DMS79 treated with DMSO at 0.1 percent for 48 hours (cell line): ENCODE data around the gene COL1A1.

ENCODE experiments used
- DNase-seq: peaks from one replicate; lab custom pipeline; 2025; lab: John Stamatoyannopoulos, UW

The COL1A1 gene

DNA sequence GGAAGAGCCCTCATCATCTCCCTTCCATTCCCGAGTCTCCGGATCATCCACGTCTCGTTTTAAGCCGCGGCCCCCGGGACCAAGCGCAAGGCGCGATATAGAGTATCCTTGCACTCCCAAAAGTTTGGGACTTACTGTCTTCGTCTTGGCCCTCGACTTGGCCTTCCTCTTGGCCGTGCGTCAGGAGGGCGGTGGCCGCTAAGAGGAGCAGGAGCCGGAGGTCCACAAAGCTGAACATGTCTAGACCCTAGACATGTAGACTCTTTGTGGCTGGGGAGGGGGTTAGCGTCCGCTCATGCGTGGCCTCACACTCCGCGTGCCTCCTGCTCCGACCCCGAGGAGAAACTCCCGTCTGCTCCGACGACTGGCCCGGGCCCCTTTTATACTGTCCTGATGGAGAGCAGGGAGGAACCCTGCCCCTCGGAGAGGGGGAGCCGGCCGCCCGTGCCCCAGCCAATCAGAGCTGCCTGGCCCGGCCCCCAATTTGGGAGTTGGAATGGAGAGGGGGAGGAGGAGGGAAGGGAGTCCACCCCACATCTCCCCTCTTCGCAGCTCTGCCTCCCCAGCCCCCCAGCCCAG lies at the start of gene COL1A1:
COL1A1 (minus strand) TSS at position 356 of the 579 bp plus-strand sequence; CDS start at position 238, 118 bp downstream.
- no peak for DNase-seq

DNA sequence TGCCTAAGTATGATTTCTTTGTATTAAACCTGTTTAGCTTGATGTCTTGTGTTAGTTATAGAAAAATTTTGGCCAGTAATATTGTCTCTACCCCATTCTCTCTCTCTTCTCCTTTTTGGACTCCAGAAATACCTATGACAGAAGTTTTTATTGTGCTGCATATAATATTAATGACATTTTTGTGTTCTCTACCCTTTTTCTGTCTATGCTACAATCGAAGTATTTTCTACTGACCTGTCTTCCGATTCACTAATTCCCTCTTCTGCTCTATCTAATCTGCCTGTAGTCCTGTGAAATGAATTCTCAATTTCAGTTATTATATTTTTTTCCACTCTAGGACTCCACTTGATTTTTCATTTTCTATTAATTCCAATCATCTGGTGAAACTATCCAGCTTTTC lies 46.8 kb upstream of the COL1A1 start:
- DNase-seq = no peak

DNA sequence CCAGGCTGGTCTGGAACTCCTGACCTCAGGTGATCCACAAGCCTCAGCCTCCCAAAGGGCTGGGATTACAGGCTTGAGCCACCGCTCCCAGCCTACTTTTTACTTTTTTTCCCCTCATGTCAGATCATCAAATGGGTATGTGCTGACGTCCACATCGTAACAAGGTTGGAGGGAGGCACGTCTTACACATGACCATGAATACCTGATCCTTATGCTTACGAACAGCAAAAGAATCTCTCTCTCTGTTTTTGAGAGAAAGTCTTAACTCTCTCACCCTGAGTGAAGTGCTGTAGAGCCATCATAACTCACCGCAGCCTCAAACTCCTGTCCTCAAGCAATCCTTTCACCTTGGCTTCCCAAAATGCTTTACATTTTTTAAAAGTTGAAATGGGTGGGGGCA lies 43.3 kb upstream of the COL1A1 start:
- no peak for DNase-seq

DNA sequence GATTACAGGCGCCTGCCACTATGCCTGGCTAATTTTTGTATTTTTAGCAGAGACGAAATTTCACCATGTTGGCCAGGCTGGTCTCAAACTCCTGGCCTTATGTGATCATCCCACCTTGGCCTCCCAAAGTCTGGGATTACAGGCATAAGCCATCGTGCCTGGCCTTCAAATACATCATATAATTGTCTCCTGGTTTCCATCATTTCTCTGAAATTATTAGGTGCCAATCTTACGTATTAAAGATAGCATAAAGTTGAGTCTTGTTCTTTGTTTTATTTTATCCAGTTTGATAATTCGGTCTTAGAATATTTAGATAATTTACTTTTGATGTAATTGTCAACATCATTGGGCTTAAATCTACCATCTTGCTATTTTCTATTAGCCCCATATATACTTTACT lies 40.0 kb upstream of the COL1A1 start:
- DNase-seq = no peak

DNA sequence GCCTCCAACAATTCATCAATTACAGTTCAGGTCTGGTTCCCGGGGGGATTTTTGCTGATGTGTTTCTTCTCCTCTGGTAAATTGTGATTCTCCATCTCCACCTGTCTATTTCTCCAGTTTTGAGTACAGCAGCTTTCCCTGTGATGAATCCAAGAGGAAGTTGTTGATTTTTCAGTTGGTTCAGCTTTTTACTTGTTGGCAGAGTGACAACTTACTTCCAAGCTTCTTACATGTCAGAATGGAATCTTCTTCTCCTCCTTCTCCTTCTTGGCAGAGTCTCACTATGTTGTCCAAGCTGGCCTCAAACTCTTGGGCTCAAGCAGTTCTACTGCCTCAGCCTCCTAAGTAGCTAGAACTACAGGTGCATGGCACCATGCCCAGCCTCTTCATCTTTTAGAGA lies 39.4 kb upstream of the COL1A1 start:
- DNase-seq = no peak

DNA sequence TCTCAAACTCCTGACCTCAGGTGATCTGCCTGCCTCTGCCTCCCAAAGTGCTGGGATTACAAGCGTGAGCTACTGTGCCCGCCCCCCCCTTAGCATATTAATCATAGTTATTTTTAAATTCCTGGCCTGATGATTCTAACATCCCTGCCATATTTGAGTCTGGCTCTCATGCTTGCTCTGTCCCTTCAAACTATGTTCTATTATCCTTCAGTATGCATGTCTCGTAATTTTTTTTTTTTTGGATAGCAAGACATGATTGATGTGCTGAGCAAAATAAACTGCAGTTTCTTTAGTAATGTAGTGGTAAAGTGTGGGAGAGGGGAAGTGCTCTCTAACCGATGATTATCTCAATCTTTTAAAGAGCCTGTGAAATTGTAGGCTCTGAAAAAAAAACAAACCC lies 38.5 kb upstream of the COL1A1 start:
- no peak for DNase-seq

DNA sequence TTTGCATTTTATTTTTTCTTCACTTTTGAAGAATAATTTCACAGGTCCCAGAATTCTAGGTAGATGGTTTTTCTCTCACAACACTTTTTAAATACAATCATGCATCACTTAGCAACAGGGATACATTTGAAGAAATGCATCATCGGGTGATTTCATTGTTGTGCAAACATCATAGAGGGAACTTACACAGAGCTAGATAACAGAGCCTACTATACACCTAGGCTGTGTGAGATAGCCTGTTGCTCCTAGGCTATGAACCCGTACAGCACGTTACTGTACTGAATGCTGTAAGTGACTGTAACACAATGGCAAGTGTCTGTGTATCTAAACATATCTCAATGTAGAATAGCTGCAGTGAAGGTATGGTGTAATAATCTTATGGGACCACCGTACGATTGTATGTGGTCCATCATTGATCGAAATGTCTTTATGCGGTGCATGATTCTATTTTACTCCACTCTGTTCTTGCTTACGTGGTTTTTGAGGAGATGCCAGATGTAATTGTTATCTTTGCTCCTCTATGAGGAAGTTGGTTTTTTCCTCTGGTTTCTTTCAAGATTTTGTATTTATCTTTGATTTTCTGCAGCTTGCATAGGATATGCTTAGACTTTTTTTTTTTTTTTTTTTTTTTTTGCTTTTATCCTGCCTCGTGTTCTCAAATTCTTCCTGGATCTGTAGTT lies 37.3 kb upstream of the COL1A1 start:
- DNase-seq = no peak

DNA sequence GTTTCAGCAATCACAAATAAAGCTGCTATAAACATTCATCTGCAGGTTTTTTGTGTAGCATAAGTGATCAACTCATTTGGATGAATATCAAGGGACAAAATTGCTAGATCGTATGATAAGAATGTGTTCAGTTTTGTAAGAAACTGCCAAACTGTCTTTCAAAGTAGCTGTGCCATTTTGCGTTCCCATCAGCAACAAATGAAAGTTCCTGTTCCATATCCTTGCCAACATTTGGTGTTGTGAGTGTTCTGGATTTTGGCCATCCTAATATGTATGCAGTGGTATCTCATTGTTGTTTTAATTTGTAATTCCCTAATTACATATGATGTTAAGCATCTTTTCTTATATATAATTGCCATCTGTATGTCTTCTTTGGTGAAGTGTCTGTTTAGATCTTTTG lies 36.5 kb upstream of the COL1A1 start:
- no peak for DNase-seq

DNA sequence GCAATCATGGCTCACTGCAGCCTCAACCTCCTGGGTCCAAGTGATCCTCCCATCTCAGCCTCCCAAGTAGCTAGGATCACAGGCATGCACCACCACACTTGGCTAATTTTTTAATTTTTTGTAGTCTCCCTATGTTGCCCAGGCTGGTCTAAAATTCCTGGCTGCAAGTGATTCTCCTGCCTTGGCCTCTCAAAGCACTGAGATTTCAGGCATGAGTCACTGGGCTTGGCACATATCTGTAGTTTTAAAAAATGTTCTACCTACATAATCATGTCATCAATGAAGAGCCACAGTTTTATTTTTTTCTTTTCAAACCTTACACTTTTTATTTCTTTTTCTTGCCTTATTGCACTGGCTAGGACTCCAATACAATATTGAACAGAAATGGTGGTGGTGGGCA lies 33.1 kb upstream of the COL1A1 start:
- no peak for DNase-seq

DNA sequence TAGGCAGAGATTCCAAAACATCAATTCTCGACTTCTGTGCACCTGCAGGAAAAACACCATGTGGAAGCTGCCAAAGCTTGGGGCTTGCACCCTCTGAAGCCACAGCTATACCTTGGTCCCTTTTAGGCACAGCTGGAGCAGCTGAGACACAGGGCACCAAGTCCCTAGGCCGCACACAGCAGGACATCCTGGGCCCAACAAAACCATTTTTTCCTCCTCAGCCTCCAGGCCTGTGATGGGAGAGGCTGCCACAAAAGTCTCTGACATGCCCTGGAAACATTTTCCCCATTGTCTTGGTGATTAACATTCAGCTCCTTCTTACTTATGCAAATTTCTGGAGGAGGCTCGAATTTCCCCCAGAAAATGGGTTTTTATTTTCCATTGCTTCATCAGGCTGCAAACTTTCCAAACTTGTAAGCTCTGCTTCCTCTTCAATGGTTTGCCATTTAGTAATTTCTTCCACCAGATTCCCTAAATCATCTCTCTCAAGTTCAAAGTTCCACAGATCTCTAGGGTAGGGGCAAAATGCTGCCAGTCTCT lies 24.3 kb upstream of the COL1A1 start:
- DNase-seq = no peak

DNA sequence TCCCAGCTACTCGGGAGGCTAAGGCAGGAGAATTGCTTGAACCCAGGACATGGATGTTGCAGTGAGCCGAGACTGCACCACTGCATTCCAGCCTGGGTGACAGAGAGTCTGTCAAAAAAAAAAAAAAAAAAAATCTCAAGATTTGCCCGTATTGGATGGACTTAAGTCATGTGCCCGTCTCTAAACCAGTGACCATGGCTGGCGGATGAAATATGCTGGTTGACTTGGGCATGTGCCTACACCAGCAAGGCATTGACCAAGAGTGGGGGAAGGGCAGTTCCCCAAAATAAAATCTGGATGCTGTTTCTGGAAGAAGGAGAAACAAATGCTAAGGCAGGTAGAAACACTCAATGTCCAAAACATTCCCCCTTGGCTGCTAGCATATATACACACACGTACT lies 21.5 kb upstream of the COL1A1 start:
- DNase-seq = no peak

DNA sequence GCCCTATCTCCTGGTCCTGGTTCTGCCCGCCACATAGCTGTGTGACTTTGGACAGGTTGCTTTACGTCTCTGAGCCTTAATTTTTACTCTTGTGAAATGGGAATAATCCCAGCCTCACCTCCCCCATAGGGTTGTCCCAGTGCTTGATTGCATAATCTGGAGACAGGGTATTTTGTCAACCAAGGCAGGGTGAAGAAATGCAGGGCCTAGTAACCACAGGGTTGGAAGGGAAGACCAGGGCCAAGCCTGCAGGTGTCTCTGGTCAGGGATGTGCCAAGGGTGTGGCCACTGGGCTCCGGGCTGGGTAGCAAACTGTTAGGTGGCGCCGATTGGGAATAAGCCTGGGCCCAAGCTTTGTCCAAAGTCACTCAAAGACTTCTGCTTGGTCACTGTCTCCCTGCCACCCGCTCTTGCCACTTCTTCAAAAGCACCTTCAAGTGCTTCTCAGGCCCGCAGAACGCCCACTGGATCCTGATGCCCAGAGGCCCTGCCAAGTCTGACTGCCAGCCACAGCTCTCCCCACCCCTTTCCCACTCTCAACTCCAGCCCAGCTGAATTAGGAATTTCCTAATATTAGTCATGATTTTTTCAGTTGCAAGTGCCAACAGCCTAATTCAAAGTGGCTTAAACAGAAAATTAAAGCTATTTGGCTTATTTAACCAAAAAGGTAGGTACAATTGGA lies 20.6 kb upstream of the COL1A1 start:
- DNase-seq = no peak

DNA sequence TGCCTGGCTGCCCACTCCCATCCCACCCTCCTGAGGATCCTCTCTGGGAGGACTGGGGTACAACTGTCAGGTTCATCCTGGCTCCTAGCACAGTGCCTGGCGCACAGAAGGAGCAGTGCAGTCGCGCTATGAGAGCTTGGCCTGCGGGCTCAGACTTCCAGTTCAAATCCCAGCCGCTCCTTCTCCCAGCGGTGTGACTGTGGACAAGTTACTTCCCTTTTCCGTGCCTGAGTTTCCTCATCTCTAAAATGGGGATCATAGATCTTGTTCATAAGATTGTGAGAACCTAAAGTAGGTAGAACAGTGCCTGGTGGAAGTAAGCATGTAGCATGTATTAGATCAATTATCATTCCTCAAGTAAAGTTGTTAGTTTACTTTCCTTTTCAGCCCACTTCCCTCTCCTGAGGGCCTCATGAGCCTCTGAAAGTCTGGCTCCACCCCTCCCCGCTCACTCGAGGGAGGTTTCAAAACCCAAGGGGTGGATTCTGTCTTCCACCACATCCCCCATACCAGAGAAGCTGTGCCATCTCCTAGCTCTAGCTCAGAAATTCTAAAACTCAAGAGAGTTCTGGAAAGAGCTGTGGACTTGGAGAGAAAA lies 19.9 kb upstream of the COL1A1 start:
- no peak for DNase-seq

DNA sequence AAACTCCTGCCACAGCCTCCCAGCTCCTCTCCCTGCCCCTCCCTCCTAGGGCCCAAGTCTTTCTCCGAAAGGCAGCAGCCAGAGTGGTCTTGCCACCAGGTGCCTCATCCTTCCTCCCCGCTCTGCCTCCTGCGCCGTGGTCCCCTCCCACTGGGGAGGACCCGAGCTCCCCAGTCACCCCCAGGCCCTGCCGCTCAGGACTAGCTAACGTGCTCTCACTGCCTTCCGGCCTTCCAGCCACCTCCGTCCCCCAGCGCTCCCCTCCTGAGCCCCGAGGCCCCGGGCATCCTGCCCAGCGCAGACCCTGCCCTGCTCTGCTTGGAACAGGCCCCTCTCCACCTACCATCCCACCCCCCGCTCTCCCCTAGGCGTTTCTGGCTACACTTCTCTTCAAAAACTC lies 19.4 kb upstream of the COL1A1 start:
- no peak for DNase-seq

DNA sequence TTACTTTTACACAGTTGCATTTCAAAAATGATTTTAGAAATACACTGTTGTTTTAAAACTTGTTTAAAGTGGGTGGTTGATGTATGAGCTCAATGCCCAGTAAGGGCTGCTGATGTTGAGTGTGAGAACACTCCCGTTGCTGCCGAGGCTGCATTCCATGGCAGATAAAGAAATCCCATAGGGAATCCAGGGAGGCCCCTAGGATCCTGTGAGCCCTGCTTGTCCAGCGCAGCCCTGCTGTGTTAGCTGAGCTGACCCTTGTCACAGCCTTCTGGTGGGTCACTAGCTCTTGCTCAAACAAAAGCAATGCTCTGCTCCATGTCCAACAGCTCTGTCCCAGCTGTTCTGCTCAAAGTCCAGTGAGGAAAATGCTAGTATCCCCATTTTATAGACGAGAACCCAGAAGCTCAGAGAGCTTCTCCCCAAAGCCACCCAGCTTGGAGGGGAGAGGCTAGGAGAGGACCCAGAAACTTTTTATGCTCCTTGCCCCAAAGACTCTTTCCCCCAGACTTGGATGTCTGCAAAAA lies 18.6 kb upstream of the COL1A1 start:
- no peak for DNase-seq

DNA sequence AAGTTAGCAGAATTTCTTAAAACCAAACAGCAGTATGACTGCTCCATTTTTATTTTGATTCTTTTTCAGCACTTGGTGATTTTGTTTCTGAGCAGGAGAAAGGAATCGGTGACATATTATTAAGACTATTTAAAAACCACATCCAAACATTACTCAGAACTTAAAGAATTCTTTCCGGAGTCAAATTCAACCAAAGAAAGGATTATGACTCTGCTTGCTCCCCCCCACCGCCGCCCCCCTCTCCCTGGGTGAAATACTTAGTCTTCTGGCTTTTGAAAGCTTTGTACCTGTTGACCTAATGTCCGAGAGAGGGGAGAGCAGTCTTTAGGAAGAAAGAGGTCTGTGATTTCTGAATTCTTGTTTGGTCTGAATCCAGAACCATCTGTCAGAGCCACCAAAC lies 17.9 kb upstream of the COL1A1 start:
- no peak for DNase-seq

DNA sequence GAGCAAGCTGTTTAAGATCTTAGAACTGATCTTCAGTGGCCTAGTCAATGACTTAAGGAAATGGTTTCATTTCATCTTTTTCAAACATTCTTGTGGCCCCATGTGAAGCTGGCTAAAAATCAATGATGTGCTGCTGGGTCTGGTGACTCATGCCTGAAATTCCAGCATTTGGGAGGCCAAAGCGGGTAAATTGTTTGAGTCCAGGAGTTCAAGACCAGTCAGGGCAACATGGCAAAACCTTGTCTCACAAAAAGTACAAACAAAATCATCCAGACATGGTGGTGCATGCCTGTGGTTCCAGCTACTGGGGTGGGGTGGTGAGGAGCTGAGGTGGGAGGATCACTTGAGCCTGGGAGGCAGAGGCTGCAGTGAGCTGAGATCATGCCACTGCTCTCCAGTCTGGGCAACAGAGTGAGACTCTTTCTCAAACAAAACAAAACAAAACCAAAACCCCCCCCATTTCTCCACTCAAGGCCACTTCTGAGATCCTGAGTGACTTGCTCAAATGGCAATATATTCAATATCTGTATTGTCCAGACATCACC lies 17.4 kb upstream of the COL1A1 start:
- no peak for DNase-seq

DNA sequence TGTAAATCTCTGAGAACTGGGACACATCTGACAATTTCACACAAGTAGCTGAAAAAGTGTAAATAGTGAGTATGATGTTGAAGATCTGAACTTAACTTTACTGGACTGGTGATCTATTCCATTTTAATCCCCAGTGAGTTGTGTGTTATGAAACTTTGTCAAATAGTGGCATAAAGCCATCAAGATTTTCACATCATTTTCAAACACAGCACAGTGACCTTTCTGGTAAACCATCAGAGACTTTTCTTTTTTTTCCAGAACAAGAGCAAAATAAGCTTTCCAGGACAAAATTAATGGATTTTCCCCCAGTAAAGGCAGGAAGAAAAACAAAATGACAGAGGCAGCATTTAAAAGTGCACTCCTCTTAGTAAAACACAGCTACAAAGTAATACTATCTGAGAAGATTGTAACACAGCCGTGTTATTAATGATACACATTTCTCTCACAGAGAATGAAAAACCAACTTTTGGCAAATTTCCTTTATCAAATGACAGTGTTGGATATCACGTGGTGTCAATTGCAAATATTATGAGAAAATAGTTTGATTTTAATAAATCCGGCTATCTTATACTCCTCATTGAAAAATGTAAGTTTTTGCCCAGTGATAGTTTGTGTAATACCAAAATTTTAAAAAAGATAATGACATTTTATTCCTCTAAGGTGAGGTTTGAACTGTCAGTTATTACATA lies 16.8 kb upstream of the COL1A1 start:
- no peak for DNase-seq

DNA sequence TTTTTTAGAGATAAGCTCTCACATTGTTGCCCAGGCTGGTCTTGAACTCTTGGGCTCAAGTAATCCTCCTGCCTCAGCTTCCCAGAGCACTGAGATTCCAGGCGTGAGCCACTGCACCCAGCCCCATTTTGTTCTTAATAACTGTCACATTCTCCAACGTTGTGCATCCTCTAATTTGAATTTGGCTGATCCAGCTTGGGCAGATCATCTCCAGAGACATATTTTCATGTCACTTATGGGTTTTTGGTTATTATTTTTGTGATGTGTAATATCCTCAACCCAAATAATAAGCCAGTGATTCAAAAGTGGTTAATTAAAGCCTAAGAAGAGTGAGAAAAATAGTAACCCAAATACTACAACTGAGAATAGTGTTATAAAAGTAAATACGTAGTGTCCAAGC lies 16.2 kb upstream of the COL1A1 start:
- DNase-seq = no peak

DNA sequence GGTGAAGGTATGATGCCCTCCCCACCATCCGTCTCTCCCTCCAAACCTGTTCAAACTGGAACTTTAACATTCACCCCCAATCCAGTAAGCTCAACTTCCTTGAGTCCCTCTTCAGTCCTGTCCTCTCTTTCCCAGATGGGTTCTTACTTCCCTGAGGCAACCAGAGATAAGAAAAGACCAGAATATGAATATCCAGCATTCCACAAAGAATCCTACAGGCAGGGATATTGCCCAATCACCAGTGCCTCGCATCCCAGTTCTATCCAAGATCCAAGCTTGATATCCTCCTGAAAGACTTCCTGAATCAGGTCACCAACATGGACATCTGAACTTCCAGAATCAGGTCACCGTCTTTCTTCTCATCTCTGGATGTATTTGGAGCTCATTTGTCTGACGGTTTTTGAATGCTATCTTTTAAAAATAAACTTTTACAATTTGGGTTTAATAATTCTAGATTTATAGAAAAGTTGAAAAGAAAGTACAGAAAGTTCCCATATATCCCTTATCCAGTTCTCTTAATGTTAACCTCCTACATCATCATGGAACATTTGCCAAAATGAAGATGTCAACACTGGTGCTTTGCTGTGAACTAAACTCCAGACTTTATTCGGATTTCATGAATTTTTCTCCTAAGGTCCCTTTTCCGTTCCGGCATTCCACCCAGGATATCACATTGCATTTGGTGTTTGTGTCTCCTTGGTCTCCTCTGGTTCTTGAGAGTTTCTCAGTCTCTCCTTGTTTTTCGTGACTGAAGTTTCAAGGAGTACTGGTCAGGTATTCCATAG lies 13.7 kb upstream of the COL1A1 start:
- no peak for DNase-seq
